Measurements from ENCODE around the gene TBCB.

TBCB gene

GRCh38 chr19:36136964-36137686 is 21.9 kb downstream of the TBCB start:
- peak; percentile 80 for DNase-seq (ENCODE audit: low spot score)

GRCh38 chr19:36139120-36139472 is 23.8 kb downstream of the TBCB start:
- no peak for DNase-seq (ENCODE audit: low spot score)

- peak; percentile 98 for DNase-seq (ENCODE audit: low spot score)
Measured at GRCh38 chr19:36139473-36140303, 24.4 kb downstream of the TBCB start, which contains the start of gene CAPNS1. Gene CAPNS1, plus strand, starts transcription at chr19:36140066. Its CDS starts 946 bp downstream, at chr19:36141012.

- DNase-seq (ENCODE audit: low spot score): peak; percentile 46
Measured at GRCh38 chr19:36140304-36141038, 25.2 kb downstream of the TBCB start.

GRCh38 chr19:36141039-36141927 is 26.0 kb downstream of the TBCB start:
- peak; percentile 94 for DNase-seq (ENCODE audit: low spot score)

- no peak for DNase-seq (ENCODE audit: low spot score)
Measured at GRCh38 chr19:36142046-36142445, 26.8 kb downstream of the TBCB start.

GRCh38 chr19:36142496-36142895 is 27.2 kb downstream of the TBCB start:
- no peak for DNase-seq (ENCODE audit: low spot score)

GRCh38 chr19:36144624-36145023 is 29.4 kb downstream of the TBCB start:
- no peak for DNase-seq (ENCODE audit: low spot score)

- DNase-seq (ENCODE audit: low spot score): no peak
Measured at GRCh38 chr19:36149673-36150406, 34.6 kb downstream of the TBCB start.

- no peak for DNase-seq (ENCODE audit: low spot score)
Measured at GRCh38 chr19:36150586-36150985, 35.3 kb downstream of the TBCB start.

GRCh38 chr19:36151144-36152018 is 36.1 kb downstream of the TBCB start:
- DNase-seq (ENCODE audit: low spot score): peak; percentile 72

- DNase-seq (ENCODE audit: low spot score): peak; percentile 48
Measured at GRCh38 chr19:36152019-36152351, 36.7 kb downstream of the TBCB start.

- DNase-seq (ENCODE audit: low spot score): peak; percentile 82
Measured at GRCh38 chr19:36152352-36153091, 37.3 kb downstream of the TBCB start, which contains the start of gene COX7A1. Gene COX7A1, minus strand, starts transcription at chr19:36152447. Its CDS starts 40 bp downstream, at chr19:36152407.

- no peak for DNase-seq (ENCODE audit: low spot score)
Measured at GRCh38 chr19:36153126-36153525, 37.9 kb downstream of the TBCB start.

GRCh38 chr19:36160821-36161596 is 45.7 kb downstream of the TBCB start:
- DNase-seq (ENCODE audit: low spot score): no peak

GRCh38 chr19:36163813-36164212 is 48.5 kb downstream of the TBCB start:
- no peak for DNase-seq (ENCODE audit: low spot score)

- DNase-seq (ENCODE audit: low spot score): no peak
Measured at GRCh38 chr19:36169084-36169760, 54.0 kb downstream of the TBCB start.

- no peak for DNase-seq (ENCODE audit: low spot score)
Measured at GRCh38 chr19:36172852-36173251, 57.6 kb downstream of the TBCB start.

Measured in AG20443 (cell line).